ENCODE results near the gene CILP.

DNA sequence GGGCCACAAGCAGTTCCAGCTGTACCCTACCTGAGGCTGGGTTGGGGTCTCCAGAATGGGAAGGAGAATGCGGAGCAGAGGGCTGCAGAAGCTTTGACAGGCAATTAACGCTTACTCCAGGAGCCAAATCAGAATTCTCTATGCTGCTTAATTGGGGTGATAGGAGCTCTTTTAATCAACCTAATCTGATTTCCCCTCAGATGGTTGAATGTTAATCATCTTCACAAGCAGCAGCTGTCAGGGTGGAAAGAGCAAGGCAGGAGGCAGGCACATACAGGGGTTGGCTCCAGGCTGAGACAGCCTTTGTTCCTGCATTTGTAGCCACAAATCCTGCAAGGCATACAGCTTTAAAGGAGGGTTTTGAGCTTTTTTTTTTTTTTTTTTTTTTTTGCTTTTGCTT lies 2.6 kb downstream of the CILP start:
- TF ChIP-seq POLR2AphosphoS5 (IDR thresholded peaks at IDR 0.05; ENCODE audit: insufficient read depth in 1 of 2, low read depth in 1 of 2): no peak
- TF ChIP-seq POLR2A (IDR thresholded peaks at IDR 0.05): no peak
- TF ChIP-seq, protein P1, sequence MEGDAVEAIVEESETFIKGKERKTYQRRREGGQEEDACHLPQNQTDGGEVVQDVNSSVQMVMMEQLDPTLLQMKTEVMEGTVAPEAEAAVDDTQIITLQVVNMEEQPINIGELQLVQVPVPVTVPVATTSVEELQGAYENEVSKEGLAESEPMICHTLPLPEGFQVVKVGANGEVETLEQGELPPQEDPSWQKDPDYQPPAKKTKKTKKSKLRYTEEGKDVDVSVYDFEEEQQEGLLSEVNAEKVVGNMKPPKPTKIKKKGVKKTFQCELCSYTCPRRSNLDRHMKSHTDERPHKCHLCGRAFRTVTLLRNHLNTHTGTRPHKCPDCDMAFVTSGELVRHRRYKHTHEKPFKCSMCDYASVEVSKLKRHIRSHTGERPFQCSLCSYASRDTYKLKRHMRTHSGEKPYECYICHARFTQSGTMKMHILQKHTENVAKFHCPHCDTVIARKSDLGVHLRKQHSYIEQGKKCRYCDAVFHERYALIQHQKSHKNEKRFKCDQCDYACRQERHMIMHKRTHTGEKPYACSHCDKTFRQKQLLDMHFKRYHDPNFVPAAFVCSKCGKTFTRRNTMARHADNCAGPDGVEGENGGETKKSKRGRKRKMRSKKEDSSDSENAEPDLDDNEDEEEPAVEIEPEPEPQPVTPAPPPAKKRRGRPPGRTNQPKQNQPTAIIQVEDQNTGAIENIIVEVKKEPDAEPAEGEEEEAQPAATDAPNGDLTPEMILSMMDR (IDR thresholded peaks at IDR 0.05): no peak

Measured in vagina (tissue), 2 donors.